ENCODE measurements around the gene STX1B. TPM values are rescaled to one million over a fixed set of nuclear protein-coding genes. Genes with fewer than 3 reads are reported as not detected.
A peak's percentile ranks its signal among the peaks of the same experiment; 100 is the strongest.

The STX1B gene
- total RNA-seq, 1 donor from 2014 or later: 0.48 TPM

GRCh38 chr16:30964574-30965226 is 45.7 kb downstream of the STX1B start:
- intact Hi-C loops (cut with DNase I): no loop called here
- ATAC-seq (ENCODE audit: poor library complexity): no peak
- DNase-seq: no peak

- ATAC-seq (ENCODE audit: poor library complexity): no peak
- intact Hi-C loops (cut with DNase I): no loop called here
- no peak for DNase-seq
These were observed 46.4 kb downstream of the STX1B start for GRCh38 chr16:30963925-30964511.

GRCh38 chr16:30961384-30961783 is 49.1 kb downstream of the STX1B start:
- ATAC-seq (ENCODE audit: poor library complexity) (no peak), DNase-seq (no peak)
- intact Hi-C loops (cut with DNase I): no loop called here

GRCh38 chr16:30958175-30959079 is 52.0 kb downstream of the STX1B start:
- intact Hi-C loops (cut with DNase I): no loop called here
- DNase-seq (peak; percentile 69), ATAC-seq (ENCODE audit: poor library complexity) (peak; percentile 2)

- ATAC-seq (ENCODE audit: poor library complexity): peak; percentile 94
- intact Hi-C loops (cut with DNase I): no loop called here
These were observed 52.8 kb downstream of the STX1B start, which contains the start of gene SETD1A for GRCh38 chr16:30957456-30958174. SETD1A (plus strand) TSS chr16:30957754; CDS start chr16:30958732, 978 bp downstream.

GRCh38 chr16:30956601-30957455 is 53.6 kb downstream of the STX1B start:
- intact Hi-C loops (cut with DNase I): no loop called here
- ATAC-seq (ENCODE audit: poor library complexity): peak; percentile 82
- peak; percentile 90 for DNase-seq

More at GRCh38 chr16:30957456-30958174, 52.8 kb downstream of the STX1B start, which contains the start of gene SETD1A:
- DNase-seq: peak; percentile 98

- intact Hi-C loops (cut with DNase I): no loop called here
These were observed 55.4 kb downstream of the STX1B start for GRCh38 chr16:30954993-30955392.

GRCh38 chr16:30953511-30954124 is 56.8 kb downstream of the STX1B start:
- ATAC-seq (ENCODE audit: poor library complexity) (no peak), DNase-seq (peak; percentile 70)
- intact Hi-C loops (cut with DNase I): no loop called here

More at GRCh38 chr16:30954993-30955392, 55.4 kb downstream of the STX1B start:
- ATAC-seq (ENCODE audit: poor library complexity): no peak
- DNase-seq: no peak

GRCh38 chr16:30953111-30953510 is 57.3 kb downstream of the STX1B start:
- no peak for ATAC-seq (ENCODE audit: poor library complexity)
- intact Hi-C loops (cut with DNase I): no loop called here
- no peak for DNase-seq

- peak; percentile 84 for DNase-seq
- intact Hi-C loops (cut with DNase I): no loop called here
- ATAC-seq (ENCODE audit: poor library complexity): no peak
These were observed 58.7 kb downstream of the STX1B start for GRCh38 chr16:30951750-30952149.

GRCh38 chr16:30951193-30951592 is 59.2 kb downstream of the STX1B start:
- intact Hi-C loops (cut with DNase I): no loop called here
- ATAC-seq (ENCODE audit: poor library complexity) (no peak), DNase-seq (no peak)

- DNase-seq (no peak), ATAC-seq (ENCODE audit: poor library complexity) (no peak)
- intact Hi-C loops (cut with DNase I): no loop called here
These were observed 59.8 kb downstream of the STX1B start for GRCh38 chr16:30950516-30951065.

- DNase-seq: peak; percentile 92
- peak; percentile 58 for ATAC-seq (ENCODE audit: poor library complexity)
- intact Hi-C loops (cut with DNase I): no loop called here
These were observed 60.6 kb downstream of the STX1B start for GRCh38 chr16:30949650-30950515.

GRCh38 chr16:30948667-30949649 is 61.5 kb downstream of the STX1B start, which contains the start of gene ORAI3:
ORAI3 (plus strand) TSS chr16:30949068; CDS start chr16:30949290, 222 bp downstream.
- intact Hi-C loops (cut with DNase I): no loop called here
- DNase-seq: peak; percentile 90
- peak; percentile 78 for ATAC-seq (ENCODE audit: poor library complexity)

Data from Right ventricle myocardium superior (tissue), 1 donor.